ENCODE results near the gene AUH. TPM values are rescaled to one million over a fixed set of nuclear protein-coding genes. Genes with fewer than 3 reads are reported as not detected.
A peak's percentile ranks its signal among the peaks of the same experiment; 100 is the strongest.

AUH gene
- total RNA-seq, 1 experiment from 2014 or later: 21.7 TPM

DNA sequence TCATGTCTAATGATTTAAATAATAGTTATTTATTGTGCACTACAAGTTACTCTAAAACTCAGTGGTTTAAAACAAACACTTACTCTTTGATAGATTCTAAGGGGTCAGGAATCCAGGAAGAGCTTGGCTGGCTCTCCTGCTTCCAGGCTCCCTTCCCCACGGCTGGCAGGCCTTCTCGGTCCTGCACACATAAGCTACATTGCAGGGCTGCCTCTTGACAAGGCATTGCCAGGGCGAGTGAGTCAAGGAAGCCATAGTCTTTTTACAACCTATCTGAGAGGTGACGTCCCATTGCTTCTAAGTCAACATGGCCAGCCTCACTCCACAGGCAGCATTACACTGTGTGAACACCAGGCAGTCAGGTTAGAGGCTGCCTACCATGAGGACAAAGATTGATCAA lies 119.8 kb downstream of the AUH start:
- no peak overlapping the region for H2BK5ac ChIP-seq (ENCODE audit: insufficient read length, low read length)
- no peak overlapping the region for H2BK12ac ChIP-seq (ENCODE audit: insufficient read length, low read depth, low read length)
- Mint-ChIP-seq H3K27ac (peak overlapping the region in 2 of 3 experiments; percentile 7 to 49; a peak in 1 of 7 replicates), H3K4me1 (peaks cover 17 to 32% of the 10 kb centered on the region in 2 experiments), H3K36me3 (ENCODE audit: insufficient read depth in 1 of 3, low read depth in 3 of 3) (no peaks in the 10 kb centered on the region), H3K27me3 (ENCODE audit: low read depth) (no peaks in the 10 kb centered on the region), H3K4me3 (no peak overlapping the region), H3K9me3 (no peaks in the 10 kb centered on the region)
- no peak overlapping the region for H3T11ph ChIP-seq (ENCODE audit: low read length)
- no peak overlapping the region for H3K14ac ChIP-seq (ENCODE audit: insufficient read depth, low read length)
- H2AFZ ChIP-seq (ENCODE audit: low read length): no peak overlapping the region
- no peaks in the 10 kb centered on the region for H3K79me2 ChIP-seq (ENCODE audit: insufficient read depth, low read length)
- DNase-seq: no peak
- H2BK120ac ChIP-seq (ENCODE audit: low read depth, low read length, poor library complexity, severe bottlenecking): no peak overlapping the region
- H2BK20ac ChIP-seq (ENCODE audit: low read depth, low read length, poor library complexity, severe bottlenecking): no peak overlapping the region
- H3K23me2 ChIP-seq (ENCODE audit: insufficient read length, low read depth, low read length, poor library complexity, severe bottlenecking): no peaks in the 10 kb centered on the region
- H3K79me1 ChIP-seq (ENCODE audit: insufficient read depth, low read depth, low read length, poor library complexity, severe bottlenecking): no peaks in the 10 kb centered on the region
- no peak overlapping the region for H4K5ac ChIP-seq (ENCODE audit: insufficient read length, low read depth, low read length)
- no peaks in the 10 kb centered on the region for H3K9me3 ChIP-seq (ENCODE audit: control insufficient read depth, low read depth, low read length)
- no peak overlapping the region for H3K18ac ChIP-seq (ENCODE audit: insufficient read length, low read depth, low read length)
- H4K91ac ChIP-seq (ENCODE audit: insufficient read length, low read depth, low read length): no peak overlapping the region
- H3K4ac ChIP-seq (ENCODE audit: low read depth, low read length): no peak overlapping the region
- TF ChIP-seq, protein P1, sequence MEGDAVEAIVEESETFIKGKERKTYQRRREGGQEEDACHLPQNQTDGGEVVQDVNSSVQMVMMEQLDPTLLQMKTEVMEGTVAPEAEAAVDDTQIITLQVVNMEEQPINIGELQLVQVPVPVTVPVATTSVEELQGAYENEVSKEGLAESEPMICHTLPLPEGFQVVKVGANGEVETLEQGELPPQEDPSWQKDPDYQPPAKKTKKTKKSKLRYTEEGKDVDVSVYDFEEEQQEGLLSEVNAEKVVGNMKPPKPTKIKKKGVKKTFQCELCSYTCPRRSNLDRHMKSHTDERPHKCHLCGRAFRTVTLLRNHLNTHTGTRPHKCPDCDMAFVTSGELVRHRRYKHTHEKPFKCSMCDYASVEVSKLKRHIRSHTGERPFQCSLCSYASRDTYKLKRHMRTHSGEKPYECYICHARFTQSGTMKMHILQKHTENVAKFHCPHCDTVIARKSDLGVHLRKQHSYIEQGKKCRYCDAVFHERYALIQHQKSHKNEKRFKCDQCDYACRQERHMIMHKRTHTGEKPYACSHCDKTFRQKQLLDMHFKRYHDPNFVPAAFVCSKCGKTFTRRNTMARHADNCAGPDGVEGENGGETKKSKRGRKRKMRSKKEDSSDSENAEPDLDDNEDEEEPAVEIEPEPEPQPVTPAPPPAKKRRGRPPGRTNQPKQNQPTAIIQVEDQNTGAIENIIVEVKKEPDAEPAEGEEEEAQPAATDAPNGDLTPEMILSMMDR (conservative IDR thresholded peaks at IDR 0.05): no peak
- H3K56ac ChIP-seq (ENCODE audit: insufficient read length, low read depth, low read length): no peak overlapping the region
- no peaks in the 10 kb centered on the region for H4K20me1 ChIP-seq (ENCODE audit: control insufficient read depth, insufficient read depth, insufficient read length)
- no peaks in the 10 kb centered on the region for H3K27me3 ChIP-seq (ENCODE audit: insufficient read depth, low read length)
- H3K23ac ChIP-seq (ENCODE audit: insufficient read length, low read depth, low read length): no peak overlapping the region
- no peak overlapping the region for H3K27ac ChIP-seq (ENCODE audit: insufficient read length, low read depth, low read length)
- peaks cover 4% of the 10 kb centered on the region; the same call in 1 of the 2 replicates for H3K4me1 ChIP-seq (ENCODE audit: insufficient read depth, low read length)
- no peak overlapping the region for H3K9ac ChIP-seq (ENCODE audit: extremely low read depth, insufficient read length, low read length)
- WGBS (ENCODE audit: extremely low coverage, insufficient read length, low lambda C conversion rate): no CpG with 5 or more reads among the region's 4 CpGs
- H4K8ac ChIP-seq (replicated peaks; ENCODE audit: insufficient read length, low read depth, low read length): no peak overlapping the region
- no peak overlapping the region for H3K4me2 ChIP-seq (ENCODE audit: insufficient read depth, insufficient read length, low read length)
- no peak overlapping the region for H2AK5ac ChIP-seq (ENCODE audit: insufficient read length, low read length)
- no peak overlapping the region for H2BK15ac ChIP-seq (ENCODE audit: low read depth, low read length)
